Neuronal stem cell (in vitro differentiated cells): ENCODE measurements around the gene PARM1.

ENCODE experiments used
- DNase-seq: peaks from one replicate; pipeline ENCODE4 v3.0.0-alpha.2; 2013; ENCODE audit warnings: low spot score
- H2AFZ ChIP-seq: one replicate; pipeline ENCODE4 v1.6.1; 2013; ENCODE audit warnings: mild to moderate bottlenecking, low read length, inconsistent platforms
- H2AK5ac ChIP-seq: 2 replicates; pipeline ENCODE4 v1.6.1; 2013; ENCODE audit warnings: low read depth, mild to moderate bottlenecking, inconsistent platforms, low read length, moderate library complexity, mixed read lengths
- H2BK120ac ChIP-seq: 2 replicates; pipeline ENCODE4 v1.6.1; 2013; ENCODE audit warnings: low read depth, mild to moderate bottlenecking, inconsistent platforms, low read length, moderate library complexity, mixed read lengths
- H2BK12ac ChIP-seq: one replicate; pipeline ENCODE4 v1.6.1; 2013; ENCODE audit warnings: low read length, inconsistent platforms
- H2BK15ac ChIP-seq: 2 replicates; pipeline ENCODE4 v1.6.1; 2013; ENCODE audit warnings: mild to moderate bottlenecking, low read length, inconsistent platforms, mixed read lengths
- H2BK5ac ChIP-seq: one replicate; pipeline ENCODE4 v1.6.1; 2013; ENCODE audit warnings: inconsistent platforms, mild to moderate bottlenecking, low read length, moderate library complexity
- H3K14ac ChIP-seq: one replicate; pipeline ENCODE4 v1.6.1; 2013; ENCODE audit warnings: low read length, inconsistent platforms
- H3K18ac ChIP-seq: 2 replicates; pipeline ENCODE4 v1.6.1; 2013; ENCODE audit warnings: low read length, inconsistent platforms
- H3K23ac ChIP-seq: 2 replicates; pipeline ENCODE4 v1.6.1; 2013; ENCODE audit warnings: low read depth, mild to moderate bottlenecking, mixed read lengths, low read length, inconsistent platforms; ENCODE audit not compliant: poor library complexity
- H3K27ac ChIP-seq: replicated peaks from 3 replicates; pipeline ENCODE4 v1.5.1; 2013; ENCODE audit warnings: low read length, inconsistent platforms
- H3K27me3 ChIP-seq, 3 experiments: 2 replicates each; pipeline ENCODE4 v1.6.1; 2013; ENCODE audit warnings: low read length in 3 of 3, mild to moderate bottlenecking in 2 of 3, inconsistent platforms in 1 of 3, low read depth in 1 of 3, mixed read lengths in 1 of 3, moderate library complexity in 1 of 3; ENCODE audit not compliant: control insufficient read depth in 3 of 3, insufficient read depth in 3 of 3
- H3K36me3 ChIP-seq, 2 donors: replicated peaks in 1 of 2; 2 replicates each; pipeline ENCODE4 v1.6.1; 2013; ENCODE audit warnings: low read length in 2 of 2; ENCODE audit not compliant: control insufficient read depth in 2 of 2, insufficient read depth in 2 of 2
- H3K4ac ChIP-seq: 2 replicates; pipeline ENCODE4 v1.6.1; 2013; ENCODE audit warnings: inconsistent platforms, mild to moderate bottlenecking, low read length, moderate library complexity
- H3K4me1 ChIP-seq, 2 donors: 1 replicate in 1 of 2; 2 replicates in 1 of 2; pipeline ENCODE4 v1.6.1; 2013; ENCODE audit warnings: low read length in 2 of 2, low read depth in 1 of 2; ENCODE audit not compliant: control insufficient read depth in 2 of 2, insufficient read depth in 1 of 2
- H3K4me2 ChIP-seq: one replicate; pipeline ENCODE4 v1.6.1; 2013; ENCODE audit warnings: mild to moderate bottlenecking, low read length, inconsistent platforms; ENCODE audit not compliant: insufficient read depth, poor library complexity, severe bottlenecking
- H3K4me3 ChIP-seq, 2 donors: 2 replicates each; pipeline ENCODE4 v1.5.1; 2013; ENCODE audit warnings: low read length in 2 of 2, mild to moderate bottlenecking in 2 of 2, inconsistent platforms in 1 of 2, moderate library complexity in 1 of 2
- H3K79me1 ChIP-seq: one replicate; pipeline ENCODE4 v1.6.1; 2013; ENCODE audit warnings: low read depth, mild to moderate bottlenecking, inconsistent platforms, low read length, moderate library complexity
- H3K9ac ChIP-seq: one replicate; pipeline ENCODE4 v1.6.1; 2013; ENCODE audit warnings: mild to moderate bottlenecking, low read depth, low read length, inconsistent platforms; ENCODE audit not compliant: poor library complexity
- H3K9me3 ChIP-seq, 2 donors: replicated peaks in 1 of 2; 2 replicates each; pipeline versions ENCODE3 to v1.6.1; 2013; ENCODE audit warnings: low read length in 2 of 2, mild to moderate bottlenecking in 2 of 2, inconsistent platforms in 1 of 2, low read depth in 1 of 2, mixed read lengths in 1 of 2, moderate library complexity in 1 of 2; ENCODE audit not compliant: control insufficient read depth in 2 of 2, insufficient read depth in 1 of 2
- H4K8ac ChIP-seq: one replicate; pipeline ENCODE4 v1.6.1; 2013; ENCODE audit warnings: low read depth, mild to moderate bottlenecking, inconsistent platforms, low read length, moderate library complexity
- H4K91ac ChIP-seq: one replicate; pipeline ENCODE4 v1.6.1; 2013; ENCODE audit warnings: low read length, low read depth, mild to moderate bottlenecking, inconsistent platforms; ENCODE audit not compliant: poor library complexity
- WGBS, 2 donors: extraction: QIAGEN DNeasy Blood & Tissue Kit; methylation state at CpG; one replicate each; pipeline ENCODE4 v1.1.7; 2013; ENCODE audit warnings: missing lambda C conversion rate in 2 of 2, mixed read lengths in 1 of 2; ENCODE audit not compliant: insufficient read length in 2 of 2, insufficient replicate concordance in 1 of 2; ENCODE audit errors: extremely low coverage in 2 of 2; 5-methylcytosine and 5-hydroxymethylcytosine counted together

The PARM1 gene

GRCh38 chr4:74931376-74931775, 1.5 kb upstream of the PARM1 start:
- no CpG with 5 or more reads among the region's 2 CpGs for WGBS, 2 donors
- Histone ChIP-seq H3K4me3 (no peak overlapping the region), H3K9ac (no peak overlapping the region), H2BK120ac (no peak overlapping the region), H3K14ac (no peak overlapping the region), H3K4ac (no peak overlapping the region), H3K36me3 (no peaks in the 10 kb centered on the region), H2BK5ac (no peak overlapping the region), H2AFZ (no peak overlapping the region), H2AK5ac (no peak overlapping the region), H2BK15ac (no peak overlapping the region), H3K23ac (no peak overlapping the region), H3K18ac (no peak overlapping the region), H3K27me3 (peaks cover 4 to 27% (median 15%) of the 10 kb centered on the region in 3 experiments), H3K4me2 (no peak overlapping the region), H3K27ac (no peak overlapping the region), H2BK12ac (no peak overlapping the region), H4K91ac (no peak overlapping the region), H3K79me1 (no peaks in the 10 kb centered on the region), H3K4me1 (peaks cover 4 to 17% of the 10 kb centered on the region in 2 donors), H3K9me3 (no peaks in the 10 kb centered on the region), H4K8ac (no peak overlapping the region)
- DNase-seq: no peak

GRCh38 chr4:74932010-74932409, 906 bp upstream of the PARM1 start:
- no peak overlapping the region for H3K4ac ChIP-seq
- peaks cover 4 to 27% (median 15%) of the 10 kb centered on the region in 3 experiments for H3K27me3 ChIP-seq
- H3K4me2 ChIP-seq: no peak overlapping the region
- DNase-seq: no peak
- H3K4me1 ChIP-seq: peaks cover 4 to 17% of the 10 kb centered on the region in 2 donors
- H3K18ac ChIP-seq: no peak overlapping the region
- H2BK120ac ChIP-seq: no peak overlapping the region
- no peak overlapping the region for H3K23ac ChIP-seq
- no peak overlapping the region for H3K14ac ChIP-seq
- no peak overlapping the region for H2BK5ac ChIP-seq
- H3K27ac ChIP-seq: no peak overlapping the region
- H3K9me3 ChIP-seq: no peaks in the 10 kb centered on the region
- H3K9ac ChIP-seq: no peak overlapping the region
- H3K4me3 ChIP-seq: no peak overlapping the region
- H3K36me3 ChIP-seq: no peaks in the 10 kb centered on the region
- WGBS, 2 donors: no CpG with 5 or more reads among the region's 6 CpGs
- H4K8ac ChIP-seq: no peak overlapping the region
- H2BK12ac ChIP-seq: no peak overlapping the region
- no peak overlapping the region for H4K91ac ChIP-seq
- no peak overlapping the region for H2AFZ ChIP-seq
- no peak overlapping the region for H2AK5ac ChIP-seq
- no peak overlapping the region for H2BK15ac ChIP-seq
- no peaks in the 10 kb centered on the region for H3K79me1 ChIP-seq

DNA sequence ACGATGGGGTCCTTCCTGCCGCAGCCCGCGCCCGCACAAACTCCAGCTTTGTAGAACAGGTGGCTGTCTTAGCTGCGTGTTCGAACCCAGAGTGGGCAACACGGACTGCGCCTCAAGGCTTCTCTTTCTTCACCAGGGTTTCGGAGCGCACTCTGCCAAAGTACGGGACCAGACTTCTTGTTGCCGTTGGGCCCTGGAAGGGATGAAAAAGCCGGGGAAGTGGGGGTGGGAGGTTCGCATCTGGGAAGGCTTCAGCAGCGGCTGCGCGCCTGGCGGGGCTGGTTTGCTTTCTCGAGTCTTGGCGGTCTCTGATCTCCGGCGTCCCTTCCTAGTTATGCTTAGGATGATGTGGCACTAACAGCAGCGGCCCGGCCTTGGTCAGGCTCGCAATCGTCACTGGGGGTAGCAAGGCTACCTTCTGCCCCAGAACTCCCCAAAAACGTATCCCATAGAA, 673 bp downstream of the PARM1 start:
- Histone ChIP-seq H2BK5ac (no peak overlapping the region), H2AK5ac (peak overlapping the region; percentile 17), H4K91ac (no peak overlapping the region), H3K23ac (no peak overlapping the region), H3K14ac (no peak overlapping the region), H4K8ac (peak overlapping the region; percentile 49), H3K4me1 (peaks cover 4 to 17% of the 10 kb centered on the region in 2 donors), H3K18ac (peak overlapping the region; percentile 85), H2BK12ac (no peak overlapping the region), H3K27ac (no peak overlapping the region), H3K9ac (peak overlapping the region; percentile 73), H3K79me1 (no peaks in the 10 kb centered on the region), H3K36me3 (no peaks in the 10 kb centered on the region), H3K4me2 (peak overlapping the region; percentile 97), H2BK15ac (peak overlapping the region; percentile 69), H3K4me3 (peak overlapping the region; percentile 54 to 82), H3K27me3 (peaks cover 4 to 27% (median 15%) of the 10 kb centered on the region in 3 experiments), H2BK120ac (peak overlapping the region; percentile 62), H3K9me3 (no peaks in the 10 kb centered on the region), H2AFZ (peak overlapping the region; percentile 99), H3K4ac (no peak overlapping the region)
- no peak for DNase-seq
- no CpG with 5 or more reads among the region's 28 CpGs for WGBS, 2 donors

DNA sequence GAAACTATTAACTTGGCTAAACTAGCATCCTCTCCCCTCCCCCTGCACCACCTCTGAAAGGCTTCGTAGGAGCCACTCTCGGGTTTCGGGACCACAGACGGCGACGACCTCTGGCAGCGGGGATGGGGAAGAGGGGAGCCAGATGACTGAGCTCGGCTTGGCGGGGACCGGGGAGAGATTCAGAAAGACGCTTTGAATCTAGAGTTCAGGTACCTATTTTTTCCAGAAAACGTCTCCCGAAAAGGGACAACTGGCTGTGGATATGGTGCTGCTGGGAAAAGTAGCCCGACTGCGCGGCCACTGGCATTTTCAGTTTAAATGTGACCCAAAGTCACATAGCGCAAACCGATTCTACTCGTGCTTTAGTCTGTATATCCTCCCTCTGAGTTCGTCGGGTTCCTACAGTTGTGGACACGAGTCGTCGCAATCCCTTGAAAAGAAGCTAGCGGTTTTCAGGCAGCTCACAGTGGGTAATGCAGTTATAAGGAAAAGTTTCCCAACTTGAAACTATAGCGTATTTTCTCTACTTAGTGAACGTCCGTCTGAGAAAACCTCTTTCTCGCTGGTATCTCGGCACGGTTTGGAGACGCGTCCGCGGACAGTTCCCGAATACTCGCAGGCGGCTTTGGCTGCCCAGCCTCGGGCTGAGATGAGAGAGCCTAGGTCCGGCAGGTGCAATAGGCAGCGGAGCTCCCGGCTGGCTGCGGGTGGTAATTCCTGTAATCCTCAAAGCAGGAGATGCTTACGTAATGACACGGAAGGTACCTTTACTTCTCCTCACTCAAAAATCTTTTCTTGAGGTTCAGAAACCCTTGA, 1.3 kb downstream of the PARM1 start:
- Histone ChIP-seq H3K79me1 (no peaks in the 10 kb centered on the region), H3K36me3 (no peaks in the 10 kb centered on the region), H3K18ac (no peak overlapping the region), H2BK120ac (no peak overlapping the region), H3K23ac (no peak overlapping the region), H3K9me3 (no peaks in the 10 kb centered on the region), H2BK15ac (no peak overlapping the region), H2AFZ (peak overlapping the region; percentile 99), H3K27ac (no peak overlapping the region), H4K8ac (no peak overlapping the region), H4K91ac (no peak overlapping the region), H2BK12ac (no peak overlapping the region), H2BK5ac (no peak overlapping the region), H3K14ac (no peak overlapping the region), H3K4ac (no peak overlapping the region), H3K4me2 (peak overlapping the region; percentile 97), H3K9ac (no peak overlapping the region), H3K27me3 (peaks cover 4 to 27% (median 15%) of the 10 kb centered on the region in 3 experiments), H3K4me1 (peaks cover 4 to 17% of the 10 kb centered on the region in 2 donors), H2AK5ac (peak overlapping the region; percentile 17), H3K4me3 (peak overlapping the region; percentile 54 to 82)
- WGBS, 2 donors: no CpG with 5 or more reads among the region's 45 CpGs
- no peak for DNase-seq
